GM21447 (cell line): Measurements from ENCODE around the gene PDCD4.

Source experiments
- ATAC-seq: cut with Tn5 transposase; IDR thresholded peaks from one replicate; pipeline ENCODE4 v1.9.1; 2021; ENCODE audit not compliant: unreplicated experiment

PDCD4 gene

DNA sequence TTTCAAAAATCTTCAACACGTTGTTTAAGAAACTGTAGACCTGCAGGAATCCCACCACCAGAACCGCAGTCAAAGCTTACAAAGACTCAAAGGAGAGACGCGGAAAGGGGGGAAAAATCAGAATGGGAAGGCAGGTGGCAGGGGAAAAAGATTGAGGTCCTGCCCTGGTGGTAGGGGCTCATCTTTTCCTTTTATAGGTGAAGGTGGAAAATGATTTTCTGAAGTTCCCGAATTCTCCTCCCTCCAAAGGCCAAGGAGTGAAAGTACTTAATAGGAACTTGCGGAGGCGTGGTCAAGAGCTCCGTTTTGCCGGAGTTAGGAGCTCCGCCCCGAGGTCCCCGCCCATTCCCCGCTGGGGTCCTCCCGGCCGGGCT, 46.5 kb downstream of the PDCD4 start:
- no peak for ATAC-seq

DNA sequence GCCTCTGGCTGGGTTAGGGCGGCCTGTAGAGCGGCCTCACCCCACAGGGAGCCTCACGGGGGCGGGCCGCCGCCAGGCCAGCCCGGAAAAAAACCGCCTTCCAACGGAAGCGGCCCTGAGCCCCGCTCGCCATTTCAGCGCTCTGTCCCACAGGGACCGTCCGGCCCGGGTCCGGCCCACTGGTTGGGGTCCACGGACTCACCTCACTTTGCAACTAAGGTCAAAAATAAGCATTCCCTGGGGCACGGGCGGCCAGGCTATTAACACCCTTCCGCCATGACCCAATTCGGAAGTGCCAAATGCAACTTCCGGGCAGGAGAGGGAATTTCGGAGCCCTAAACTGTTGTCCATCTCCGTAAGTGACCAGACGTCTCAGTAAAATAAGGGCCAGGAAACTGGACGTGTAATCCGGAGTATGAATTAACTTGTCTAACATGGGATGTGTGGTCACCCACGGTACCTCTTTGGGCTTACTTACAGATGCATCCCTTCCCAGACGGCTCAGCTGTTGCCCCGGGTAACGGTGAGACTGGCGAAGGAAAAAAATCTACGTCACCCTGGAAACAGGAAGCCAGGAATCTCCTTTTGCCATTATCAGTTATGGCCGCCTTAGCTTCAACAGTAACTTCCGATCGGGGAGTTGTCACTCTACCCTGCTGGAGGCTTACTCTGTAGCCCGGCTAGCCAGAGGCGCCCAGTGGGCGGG, 47.1 kb downstream of the PDCD4 start, which contains the start of gene BBIP1:
Gene BBIP1 (minus strand): TSS at position 538 of the 706 bp plus-strand sequence. CDS start 1,023 bp downstream, outside the sequence.
- ATAC-seq: peak; percentile 81

DNA sequence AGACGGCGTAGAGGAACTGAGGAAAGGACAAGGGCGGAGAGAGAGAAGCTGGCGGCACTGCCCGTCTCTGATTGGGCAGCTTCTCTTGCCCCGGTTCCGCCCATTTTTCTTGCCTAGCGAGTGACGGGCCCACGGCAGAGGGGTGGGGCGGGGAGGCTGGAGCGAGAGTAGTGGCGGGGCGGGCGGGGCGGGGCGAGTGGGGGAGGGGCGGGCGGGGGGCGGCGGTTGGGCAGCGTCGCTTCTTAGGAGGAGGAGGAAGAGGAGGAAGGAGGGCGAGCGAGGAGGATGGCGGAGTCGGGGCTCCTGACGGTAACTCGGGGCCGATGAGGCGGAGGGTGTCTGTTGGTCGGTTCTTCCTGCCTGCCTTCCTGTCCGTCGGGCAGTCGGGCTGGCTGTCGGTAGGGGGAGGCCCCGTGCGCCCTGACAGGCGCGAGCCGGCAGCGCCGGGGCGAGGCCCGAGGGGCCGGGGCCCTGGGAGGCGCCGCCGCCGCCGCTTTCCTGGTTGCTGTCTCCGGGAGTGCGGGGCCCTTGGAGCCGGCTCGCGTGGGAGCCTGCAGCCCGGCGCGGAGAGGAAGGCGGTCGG, 47.7 kb downstream of the PDCD4 start, which contains the start of gene SHOC2:
Gene SHOC2 (plus strand): TSS at position 256 of the 583 bp plus-strand sequence. CDS start 44,755 bp downstream, outside the sequence.
- peak; percentile 4 for ATAC-seq

DNA sequence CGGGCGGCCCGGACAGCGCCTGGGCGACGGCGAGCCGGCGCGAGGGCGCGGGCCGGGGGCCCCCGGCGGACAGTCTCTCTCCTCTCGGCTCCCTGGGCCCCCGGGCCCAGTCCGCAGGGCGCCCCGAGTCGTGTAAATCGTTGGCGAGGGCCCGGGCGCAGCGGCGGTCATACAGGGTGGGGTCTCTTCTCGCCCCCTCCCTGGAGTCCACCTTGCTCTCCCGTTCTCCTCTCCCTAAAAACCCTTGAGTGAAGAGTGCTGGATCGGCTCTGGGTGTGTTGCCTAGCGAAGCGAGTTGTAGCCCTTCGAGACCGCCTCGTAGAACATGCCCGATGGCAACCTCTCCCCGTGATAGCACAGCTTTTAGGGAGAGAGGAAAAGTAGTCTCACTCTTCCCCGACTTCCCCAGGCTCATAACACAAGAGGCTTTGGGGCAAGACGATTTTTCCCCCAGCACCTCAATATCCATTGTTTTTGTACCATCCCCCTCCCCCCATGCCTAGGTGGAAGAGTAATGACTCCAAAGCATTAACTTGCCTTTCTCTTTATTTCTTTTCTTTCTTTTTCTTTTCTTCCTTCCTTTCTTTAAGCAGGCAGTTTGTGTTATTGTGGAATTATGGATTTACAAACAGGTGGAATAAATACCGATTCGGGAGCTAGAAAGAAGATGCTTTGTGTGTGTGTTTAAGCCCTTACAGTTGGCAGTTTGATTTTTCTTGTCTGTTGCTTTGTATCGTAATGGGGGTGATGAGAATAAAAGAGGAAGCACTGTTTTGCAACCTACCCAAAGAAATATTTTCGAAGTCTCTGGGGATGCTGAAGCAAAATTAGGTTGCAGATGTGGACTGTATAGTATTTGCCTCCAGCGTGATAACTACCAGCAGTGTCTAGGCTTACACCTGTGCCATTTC, 48.5 kb downstream of the PDCD4 start:
- peak; percentile 22 for ATAC-seq

DNA sequence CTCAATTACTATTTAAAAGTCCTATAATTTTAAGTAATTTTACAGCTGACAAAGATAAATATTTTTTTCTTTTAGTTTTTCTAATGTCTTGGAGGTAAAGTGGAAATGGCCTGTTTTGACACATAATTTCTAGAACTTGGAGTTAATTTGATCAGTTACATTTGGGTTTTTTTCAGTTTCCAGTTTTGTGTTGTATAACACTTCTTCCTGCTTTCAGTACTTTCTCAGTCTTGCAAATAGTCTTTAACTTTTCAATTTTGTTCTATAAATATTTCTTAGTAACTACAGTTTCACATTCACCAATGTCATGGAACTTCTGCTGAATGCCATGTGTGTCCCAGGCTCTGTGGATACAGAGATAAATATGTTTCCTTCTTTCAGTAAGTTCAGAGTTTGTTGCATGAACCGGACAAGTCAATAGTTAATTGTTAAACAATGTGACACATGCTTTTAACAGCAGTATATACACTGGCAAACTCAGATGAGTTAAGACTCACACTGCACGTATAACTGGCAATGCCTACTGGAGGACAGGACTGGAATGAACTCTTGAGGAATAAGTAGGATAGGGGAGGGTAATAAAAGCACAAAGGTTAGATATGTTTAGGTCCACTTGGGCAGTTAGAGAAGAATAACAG, 52.2 kb downstream of the PDCD4 start:
- no peak for ATAC-seq

DNA sequence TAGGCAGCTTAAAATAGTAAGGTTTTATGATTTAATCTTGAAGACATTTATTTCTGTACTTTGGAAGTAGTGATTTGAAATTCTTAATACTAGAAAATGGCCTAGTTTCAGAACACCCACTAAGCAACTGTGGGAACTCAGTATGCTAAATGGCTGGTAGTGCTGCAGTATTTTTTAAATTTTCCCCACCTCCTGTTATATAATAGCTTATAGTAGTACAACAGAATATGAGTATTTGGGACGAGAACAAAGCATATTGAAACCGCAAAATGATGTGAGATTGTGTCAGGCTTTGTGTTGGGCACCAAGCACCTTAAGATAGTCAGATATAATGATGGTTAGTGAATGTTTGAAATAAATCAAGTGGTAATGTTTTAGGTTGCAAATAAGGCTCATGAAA, 55.7 kb downstream of the PDCD4 start:
- ATAC-seq: no peak

DNA sequence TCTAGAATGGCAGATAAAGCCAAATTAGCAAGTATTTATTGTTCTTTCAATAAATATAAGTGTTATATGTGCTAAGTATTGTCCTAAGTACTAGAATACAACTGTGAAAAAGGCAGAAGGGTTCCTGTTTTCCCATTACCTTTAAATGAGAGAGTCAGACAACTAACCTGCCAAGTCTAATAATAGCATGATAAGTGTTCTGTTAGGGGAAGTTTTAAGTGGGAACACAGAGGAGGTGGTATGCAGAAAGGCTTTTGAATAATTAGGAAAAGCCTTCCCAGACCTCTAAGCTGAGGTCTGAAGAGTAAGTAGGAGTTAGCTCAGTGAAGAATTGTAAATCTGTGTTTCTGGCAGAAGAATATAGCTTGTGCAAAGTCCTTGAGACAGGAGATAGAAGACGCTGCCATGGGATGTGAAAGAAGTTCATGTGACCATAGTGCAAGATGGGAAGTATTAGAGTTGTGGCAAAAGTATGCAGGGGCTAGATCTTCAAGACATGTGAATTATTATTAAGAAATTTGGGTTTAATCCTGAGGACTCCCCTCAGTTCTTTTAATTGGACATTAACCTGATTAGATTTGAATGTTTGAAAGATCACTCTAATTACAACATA, 60.1 kb downstream of the PDCD4 start:
- no peak for ATAC-seq

DNA sequence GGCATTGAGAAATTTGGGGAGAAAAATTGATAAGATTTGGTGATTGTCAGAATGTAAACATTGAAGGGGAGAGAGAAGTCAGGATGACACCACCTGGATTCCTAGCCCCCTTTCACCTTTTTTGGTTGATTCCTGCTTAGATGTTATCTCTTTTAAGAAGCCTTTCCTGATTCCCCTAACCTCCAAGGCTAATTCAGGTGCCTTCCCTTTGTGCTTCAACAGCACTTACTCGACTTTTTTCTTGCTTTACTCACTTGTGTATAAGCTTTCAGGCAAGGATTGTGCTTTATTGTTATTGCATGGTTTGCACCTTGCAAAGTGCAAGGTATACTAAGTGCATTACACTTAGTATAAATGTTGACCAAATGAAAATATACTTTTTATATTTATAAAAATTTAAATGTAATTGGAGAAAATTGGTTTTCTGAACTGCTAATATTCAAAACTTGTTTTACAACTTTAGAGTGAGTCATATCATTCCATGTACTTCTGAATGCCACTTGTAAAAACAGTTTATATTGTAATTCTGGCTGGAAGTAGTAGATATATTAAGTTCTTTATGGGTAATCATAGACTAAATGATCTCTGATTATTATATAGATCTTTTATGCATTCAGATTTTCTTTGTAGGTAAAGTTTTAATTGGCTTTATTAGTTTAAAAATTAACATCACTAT, 60.9 kb downstream of the PDCD4 start:
- ATAC-seq: no peak

DNA sequence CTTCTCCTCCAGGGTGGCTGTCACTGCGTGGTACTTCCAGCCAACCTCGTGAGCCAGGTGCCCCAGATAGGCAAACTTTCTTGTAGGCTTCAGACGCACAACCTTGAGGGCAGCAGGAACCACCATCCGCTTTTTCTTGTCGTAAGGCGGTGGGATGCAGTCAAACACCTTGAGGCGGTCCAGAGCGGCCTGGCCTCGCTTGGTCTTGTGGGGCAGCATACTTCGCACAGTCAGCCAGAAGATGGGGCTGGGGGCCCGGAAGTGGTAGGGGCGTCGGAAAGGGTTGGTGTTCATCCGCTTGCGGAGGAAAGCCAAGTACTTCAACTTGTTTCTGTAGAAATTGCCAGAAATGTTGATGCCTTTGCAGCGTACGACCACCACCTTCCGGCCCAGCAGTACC, 65.0 kb downstream of the PDCD4 start:
- no peak for ATAC-seq

DNA sequence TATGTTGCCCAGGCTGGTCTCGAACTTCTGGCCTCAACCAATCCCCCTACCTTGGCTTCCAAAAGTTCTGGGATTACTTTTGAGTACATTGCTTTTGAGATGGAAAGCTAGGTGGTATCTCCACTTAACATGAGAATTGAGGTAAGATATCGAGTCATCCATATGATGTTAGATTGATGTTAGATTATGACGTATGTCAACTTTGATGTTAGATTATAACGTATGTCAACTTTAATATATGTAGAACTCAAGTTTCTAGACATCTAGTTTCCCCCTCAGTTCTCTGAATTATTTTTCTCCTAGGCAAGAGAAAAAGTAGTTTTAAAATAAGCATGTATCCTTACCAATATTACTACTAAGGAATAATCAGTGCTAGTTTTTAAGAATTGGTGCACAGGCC, 67.7 kb downstream of the PDCD4 start:
- ATAC-seq: no peak

DNA sequence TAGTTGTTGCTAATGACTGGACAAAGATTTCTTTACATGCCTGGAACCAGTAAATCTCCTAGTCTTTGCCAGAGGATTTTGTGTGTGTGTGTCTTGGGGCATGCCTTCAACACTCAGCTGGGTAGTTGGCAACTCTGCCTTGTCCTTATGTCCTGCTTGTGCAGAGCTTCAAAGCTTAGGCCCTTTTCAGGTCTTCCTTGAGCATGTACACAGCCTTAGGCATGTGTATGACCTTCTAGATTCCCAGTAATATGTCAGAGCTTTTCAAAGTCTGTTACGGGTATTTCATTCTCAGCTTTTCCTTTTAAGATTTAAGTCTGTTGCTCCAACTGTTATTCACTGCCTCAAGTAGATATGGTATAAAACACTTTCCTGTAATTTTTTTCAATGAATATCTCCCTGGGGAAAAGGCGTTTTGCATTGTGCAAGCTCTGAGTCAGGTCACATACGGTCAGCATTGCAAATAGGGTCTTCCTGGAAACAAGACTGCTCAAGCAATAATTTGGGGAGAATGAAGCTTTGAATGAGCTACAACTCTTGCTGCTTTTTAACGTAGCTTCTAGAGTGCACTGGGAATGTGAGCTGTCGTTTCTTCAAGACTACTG, 73.2 kb downstream of the PDCD4 start:
- no peak for ATAC-seq

DNA sequence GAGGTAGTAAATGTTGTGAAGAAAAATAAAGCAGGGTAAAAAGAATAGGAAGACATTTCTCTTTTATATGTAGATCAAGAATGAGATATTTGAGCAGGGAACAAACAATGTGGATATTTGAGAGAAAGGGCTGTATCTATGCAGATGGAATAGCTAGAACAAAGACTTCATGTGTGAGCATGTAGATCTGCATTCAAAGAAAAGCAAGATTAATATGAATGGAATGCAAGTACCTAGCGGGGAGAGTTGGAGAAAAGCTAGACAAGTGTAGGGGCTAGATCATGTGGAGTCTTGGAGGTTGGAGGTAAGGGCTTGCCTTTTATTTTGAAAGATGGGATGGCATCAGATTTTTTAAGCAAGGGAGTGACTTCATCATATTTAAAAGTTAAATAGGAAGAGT, 74.8 kb downstream of the PDCD4 start:
- no peak for ATAC-seq

DNA sequence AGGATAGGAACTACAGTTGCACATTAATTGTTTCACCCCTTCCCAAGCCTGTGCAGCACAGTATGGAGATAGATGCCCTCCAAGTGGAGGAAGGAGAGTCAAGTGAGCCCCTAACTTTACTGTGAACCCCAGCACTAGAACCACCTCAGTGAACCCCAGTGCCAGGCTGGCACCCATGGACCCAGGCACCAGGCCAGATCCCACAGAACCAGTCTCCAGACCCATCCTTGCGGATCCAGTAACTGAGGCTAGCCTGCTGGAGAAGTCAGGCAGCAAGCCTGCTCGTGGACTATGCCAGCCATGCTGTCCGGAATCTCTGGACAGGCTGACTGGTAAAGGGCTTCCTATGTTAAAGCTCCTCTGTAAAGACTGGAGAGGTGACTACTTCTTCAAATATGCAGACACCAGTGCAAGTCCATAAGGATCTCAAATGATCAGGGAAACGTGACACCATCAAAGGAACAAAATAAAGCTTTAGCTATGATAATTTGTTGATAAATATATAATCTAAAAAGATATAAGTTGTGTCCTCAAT, 75.4 kb downstream of the PDCD4 start:
- ATAC-seq: no peak
